ENCODE data around the gene KRTAP6-1.

KRTAP6-1 gene

DNA sequence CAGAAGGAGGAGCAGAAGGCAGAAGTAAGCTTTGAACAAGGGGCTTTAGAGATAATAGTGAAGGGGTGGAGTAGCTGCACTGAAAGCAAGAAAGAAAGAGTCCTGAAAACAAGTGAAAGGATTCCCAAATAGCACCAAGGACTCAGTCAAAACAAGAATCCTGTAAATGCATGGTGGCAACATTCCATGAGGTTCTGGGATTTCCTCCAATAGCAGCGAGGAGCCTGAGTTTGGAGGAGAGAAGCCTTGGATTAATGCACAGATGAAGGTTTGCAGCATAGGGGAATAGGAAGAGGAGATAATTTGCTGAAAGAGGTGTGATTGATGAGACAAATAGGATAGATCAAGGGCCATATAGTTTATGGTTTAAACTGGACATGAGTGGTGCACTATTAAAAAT lies 34.4 kb downstream of the KRTAP6-1 start:
- Histone ChIP-seq H3K27me3 (ENCODE audit: control insufficient read depth, insufficient read depth, low read length) (no peaks in the 10 kb centered on the region), H3K36me3 (ENCODE audit: control insufficient read depth, insufficient read depth, low read length) (no peaks in the 10 kb centered on the region), H3K4me3 (ENCODE audit: low read depth, low read length) (no peak overlapping the region), H3K9me3 (ENCODE audit: control insufficient read depth, insufficient read depth, low read length) (no peaks in the 10 kb centered on the region), H3K27ac (ENCODE audit: low read depth, low read length) (no peak overlapping the region), H3K4me1 (ENCODE audit: control insufficient read depth, insufficient read depth, low read length) (no peaks in the 10 kb centered on the region), H3K9ac (ENCODE audit: low read depth, low read length) (no peak overlapping the region)

DNA sequence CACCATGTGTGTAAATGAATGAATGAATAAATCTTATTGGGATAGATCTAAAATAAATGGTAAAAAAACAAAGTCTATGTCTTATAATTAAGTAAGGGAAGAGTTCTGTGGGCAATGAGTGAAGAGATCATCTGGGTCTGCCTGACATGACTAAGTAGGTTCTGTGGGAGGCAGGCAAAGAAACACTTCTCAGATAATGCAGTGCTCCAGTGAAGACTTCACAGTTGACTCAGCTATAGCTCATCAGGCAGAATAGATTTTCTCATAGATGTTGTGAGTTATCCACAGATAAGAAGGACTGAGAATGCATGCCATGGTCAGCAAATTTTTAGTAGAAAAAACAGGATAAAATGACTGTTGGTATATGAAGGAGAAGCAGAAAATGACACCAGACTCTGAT lies 36.0 kb downstream of the KRTAP6-1 start:
- H3K27me3 ChIP-seq (ENCODE audit: control insufficient read depth, insufficient read depth, low read length) = no peaks in the 10 kb centered on the region
- no peak overlapping the region for H3K4me3 ChIP-seq (ENCODE audit: low read depth, low read length)
- H3K9ac ChIP-seq (ENCODE audit: low read depth, low read length) = no peak overlapping the region
- no peaks in the 10 kb centered on the region for H3K4me1 ChIP-seq (ENCODE audit: control insufficient read depth, insufficient read depth, low read length)
- H3K27ac ChIP-seq (ENCODE audit: low read depth, low read length) = no peak overlapping the region
- no peaks in the 10 kb centered on the region for H3K36me3 ChIP-seq (ENCODE audit: control insufficient read depth, insufficient read depth, low read length)
- no peaks in the 10 kb centered on the region for H3K9me3 ChIP-seq (ENCODE audit: control insufficient read depth, insufficient read depth, low read length)

GRCh38 chr21:30567617-30568016 lies 46.1 kb downstream of the KRTAP6-1 start:
- no peaks in the 10 kb centered on the region for H3K4me1 ChIP-seq (ENCODE audit: control insufficient read depth, insufficient read depth, low read length)
- no peaks in the 10 kb centered on the region for H3K36me3 ChIP-seq (ENCODE audit: control insufficient read depth, insufficient read depth, low read length)
- H3K27me3 ChIP-seq (ENCODE audit: control insufficient read depth, insufficient read depth, low read length) = no peaks in the 10 kb centered on the region
- no peak overlapping the region for H3K27ac ChIP-seq (ENCODE audit: low read depth, low read length)
- no peaks in the 10 kb centered on the region for H3K9me3 ChIP-seq (ENCODE audit: control insufficient read depth, insufficient read depth, low read length)
- no peak overlapping the region for H3K9ac ChIP-seq (ENCODE audit: low read depth, low read length)
- H3K4me3 ChIP-seq (ENCODE audit: low read depth, low read length) = no peak overlapping the region

- H3K9me3 ChIP-seq (ENCODE audit: control insufficient read depth, insufficient read depth, low read length) = no peaks in the 10 kb centered on the region
- H3K27ac ChIP-seq (ENCODE audit: low read depth, low read length) = no peak overlapping the region
- H3K36me3 ChIP-seq (ENCODE audit: control insufficient read depth, insufficient read depth, low read length) = no peaks in the 10 kb centered on the region
- no peaks in the 10 kb centered on the region for H3K27me3 ChIP-seq (ENCODE audit: control insufficient read depth, insufficient read depth, low read length)
- no peak overlapping the region for H3K4me3 ChIP-seq (ENCODE audit: low read depth, low read length)
- H3K4me1 ChIP-seq (ENCODE audit: control insufficient read depth, insufficient read depth, low read length) = no peaks in the 10 kb centered on the region
- H3K9ac ChIP-seq (ENCODE audit: low read depth, low read length) = no peak overlapping the region
These were observed 50.1 kb downstream of the KRTAP6-1 start for GRCh38 chr21:30563630-30564029.
